Gastroesophageal sphincter (tissue), 3 donors: ENCODE results near the gene HPSE2.

ENCODE experiments used
- EP300 ChIP-seq: sonication (generic); formaldehyde crosslinking; IDR thresholded peaks from one replicate; pipeline ENCODE4 v1.6.1; 2017; ENCODE audit warnings: antibody characterized with exemption, mild to moderate bottlenecking
- POLR2A ChIP-seq, 2 donors: fragments of 450-650 bp; IDR thresholded peaks; one replicate each; pipeline ENCODE4 v1.6.1; 2017; ENCODE audit warnings: antibody characterized with exemption in 2 of 2, mild to moderate bottlenecking in 2 of 2, moderate library complexity in 1 of 2
- POLR2AphosphoS5 ChIP-seq: sonication (generic); formaldehyde crosslinking; IDR thresholded peaks from one replicate; pipeline ENCODE4 v1.6.1; 2017; ENCODE audit warnings: antibody characterized with exemption
- TF ChIP-seq, protein P1 (sequence below), 4 experiments: fragments of 200-600 bp in 2 of 4; fragments of 450-650 bp in 2 of 4; sonication (generic) in 1 of 4; IDR thresholded peaks; one replicate each; pipeline ENCODE4 v1.5.1; 2017 to 2019; ENCODE audit warnings: antibody characterized with exemption in 4 of 4, mild to moderate bottlenecking in 2 of 4, moderate library complexity in 2 of 4

DNA sequence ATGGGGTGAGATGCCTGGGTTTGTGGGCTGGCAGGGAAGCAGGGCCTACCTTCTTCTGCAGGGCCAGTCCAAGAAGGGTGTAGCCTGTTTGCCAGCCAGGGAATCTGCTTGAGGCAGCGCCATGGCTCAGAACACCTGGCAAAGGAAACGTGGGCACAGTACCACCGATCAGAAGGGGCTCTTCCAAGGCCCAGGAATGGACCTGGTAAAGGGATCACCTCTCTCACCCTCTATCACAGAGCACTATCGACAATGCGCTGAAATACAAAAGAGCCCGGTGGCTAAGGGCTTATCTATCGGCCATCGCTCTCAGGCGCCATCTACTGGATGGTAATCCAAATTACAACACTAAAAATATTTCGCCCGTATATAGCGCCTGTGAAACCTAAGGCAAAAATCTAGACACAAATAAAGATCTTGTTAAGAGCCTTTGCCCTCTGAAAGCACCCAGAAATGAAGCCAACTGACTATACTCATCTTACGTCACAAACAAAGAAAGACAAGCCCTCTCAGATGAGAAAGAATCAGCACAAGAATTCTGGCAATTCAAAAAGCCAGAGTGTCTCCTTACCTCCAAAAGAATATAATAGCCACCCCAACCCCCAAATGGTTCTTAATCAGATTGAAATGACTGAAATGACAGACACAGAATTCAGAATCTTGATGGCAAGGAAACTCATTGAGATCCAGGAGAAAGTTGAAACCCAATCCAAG lies 571.2 kb downstream of the HPSE2 start:
- TF ChIP-seq, protein P1, sequence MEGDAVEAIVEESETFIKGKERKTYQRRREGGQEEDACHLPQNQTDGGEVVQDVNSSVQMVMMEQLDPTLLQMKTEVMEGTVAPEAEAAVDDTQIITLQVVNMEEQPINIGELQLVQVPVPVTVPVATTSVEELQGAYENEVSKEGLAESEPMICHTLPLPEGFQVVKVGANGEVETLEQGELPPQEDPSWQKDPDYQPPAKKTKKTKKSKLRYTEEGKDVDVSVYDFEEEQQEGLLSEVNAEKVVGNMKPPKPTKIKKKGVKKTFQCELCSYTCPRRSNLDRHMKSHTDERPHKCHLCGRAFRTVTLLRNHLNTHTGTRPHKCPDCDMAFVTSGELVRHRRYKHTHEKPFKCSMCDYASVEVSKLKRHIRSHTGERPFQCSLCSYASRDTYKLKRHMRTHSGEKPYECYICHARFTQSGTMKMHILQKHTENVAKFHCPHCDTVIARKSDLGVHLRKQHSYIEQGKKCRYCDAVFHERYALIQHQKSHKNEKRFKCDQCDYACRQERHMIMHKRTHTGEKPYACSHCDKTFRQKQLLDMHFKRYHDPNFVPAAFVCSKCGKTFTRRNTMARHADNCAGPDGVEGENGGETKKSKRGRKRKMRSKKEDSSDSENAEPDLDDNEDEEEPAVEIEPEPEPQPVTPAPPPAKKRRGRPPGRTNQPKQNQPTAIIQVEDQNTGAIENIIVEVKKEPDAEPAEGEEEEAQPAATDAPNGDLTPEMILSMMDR (IDR thresholded peaks at IDR 0.05) = peak in 3 of 4 experiments; percentile 11 to 46 (median 25)
- TF ChIP-seq POLR2A (IDR thresholded peaks at IDR 0.05) (no peak), EP300 (no peak), POLR2AphosphoS5 (no peak)
